GM21360 (cell line): ENCODE data around the gene RAD51B.

Source experiments
- ATAC-seq: cut with Tn5 transposase; IDR thresholded peaks from one replicate; pipeline ENCODE4 v1.9.1; 2021; ENCODE audit warnings: mild to moderate bottlenecking, moderate library complexity; ENCODE audit not compliant: unreplicated experiment

RAD51B gene

GRCh38 chr14:68469208-68469713 lies 649.7 kb downstream of the RAD51B start:
- ATAC-seq, result no peak

GRCh38 chr14:68470361-68470760 lies 650.8 kb downstream of the RAD51B start:
- no peak for ATAC-seq

GRCh38 chr14:68471029-68471963 lies 651.7 kb downstream of the RAD51B start:
- no peak for ATAC-seq

- ATAC-seq, result no peak
Measured at GRCh38 chr14:68471964-68472508, 652.5 kb downstream of the RAD51B start.

- no peak for ATAC-seq
Measured at GRCh38 chr14:68473069-68473468, 653.5 kb downstream of the RAD51B start.

GRCh38 chr14:68473794-68474193 lies 654.2 kb downstream of the RAD51B start:
- no peak for ATAC-seq

- ATAC-seq, result no peak
Measured at GRCh38 chr14:68474741-68475140, 655.2 kb downstream of the RAD51B start.

GRCh38 chr14:68475802-68476201 lies 656.2 kb downstream of the RAD51B start:
- ATAC-seq, result no peak

GRCh38 chr14:68476212-68477109 lies 656.9 kb downstream of the RAD51B start:
- peak; percentile 86 for ATAC-seq

GRCh38 chr14:68477110-68477455 lies 657.5 kb downstream of the RAD51B start:
- ATAC-seq, result no peak

- ATAC-seq, result no peak
Measured at GRCh38 chr14:68477461-68478085, 658.0 kb downstream of the RAD51B start.

GRCh38 chr14:68479247-68479646 lies 659.7 kb downstream of the RAD51B start:
- no peak for ATAC-seq

GRCh38 chr14:68482018-68482417 lies 662.4 kb downstream of the RAD51B start:
- no peak for ATAC-seq

- no peak for ATAC-seq
Measured at GRCh38 chr14:68482772-68483395, 663.3 kb downstream of the RAD51B start.

- no peak for ATAC-seq
Measured at GRCh38 chr14:68486033-68486732, 666.6 kb downstream of the RAD51B start.

- ATAC-seq, result no peak
Measured at GRCh38 chr14:68486809-68487208, 667.2 kb downstream of the RAD51B start.

- no peak for ATAC-seq
Measured at GRCh38 chr14:68487805-68488590, 668.4 kb downstream of the RAD51B start.

GRCh38 chr14:68491793-68492192 lies 672.2 kb downstream of the RAD51B start:
- no peak for ATAC-seq
